K562 (cell line): ENCODE measurements around the gene HMOX2. TPM values are rescaled to one million over a fixed set of nuclear protein-coding genes. Genes with fewer than 3 reads are reported as not detected.

Experiments
- ATF1 ChIP-seq, 2 experiments: fragments of 450-650 bp in 1 of 2; IDR thresholded peaks; 2 replicates each; pipeline ENCODE4 v1.6.1; 2016; ENCODE audit warnings: missing compliant biosample characterization in 1 of 2, missing genetic modification characterization in 1 of 2
- CBFA2T2 ChIP-seq: fragments of 450-650 bp; conservative IDR thresholded peaks from 2 replicates; pipeline ENCODE4 v1.6.1; 2017; ENCODE audit warnings: mild to moderate bottlenecking
- RBM15 ChIP-seq: fragments of 200-400 bp; formaldehyde crosslinking; IDR thresholded peaks from 2 replicates; pipeline ENCODE4 v1.6.1; 2018; ENCODE audit warnings: mild to moderate bottlenecking, low read length, moderate library complexity; ENCODE audit not compliant: insufficient read depth
- ZKSCAN8 ChIP-seq: fragments of 200-800 bp; sonication (Bioruptor generic); IDR thresholded peaks from 2 replicates; pipeline ENCODE4 v1.6.1; 2016; ENCODE audit warnings: missing genetic modification characterization, missing compliant biosample characterization
- ZNF23 ChIP-seq: fragments of 250-450 bp; sonication (Bioruptor Pico); IDR thresholded peaks from 2 replicates; pipeline ENCODE4 v1.4.0; 2020; ENCODE audit warnings: mild to moderate bottlenecking
- polyA plus RNA-seq, 8 experiments: library from polyadenylated mRNA; depleted of rRNA in 4 of 8; stranded (reverse) in 5 of 8; unstranded in 3 of 8; fragments of >200 nt; fragmentation: Nextera tagmentation in 2 of 8; fragmentation: Illumina TruSeq in 1 of 8; extraction: Ambion mirVana in 2 of 8; extraction: Trizol in 1 of 8; gene quantifications; 2 replicates each; pipeline versions ENCODE4 v1.2.1 to v1.2.3, GENCODE V29; 2011 to 2014; ENCODE audit warnings: inconsistent platforms in 1 of 8, missing spikeins in 1 of 8
- total RNA-seq, 7 experiments: library from RNA; depleted of rRNA in 6 of 7; stranded (reverse); fragments of >200 nt in 6 of 7; fragmentation: Illumina TruSeq in 2 of 7; extraction: Trizol in 2 of 7; gene quantifications; 2 replicates each; pipeline versions ENCODE4 v1.2.1 to v1.2.3, GENCODE V29; 2011 to 2021; ENCODE audit warnings: low replicate concordance in 1 of 7
- TF ChIP-seq, protein P1 (sequence below): sonication (generic); formaldehyde crosslinking; IDR thresholded peaks from 2 replicates; pipeline ENCODE4 v1.8.1; 2023; ENCODE audit warnings: mild to moderate bottlenecking, missing genetic modification reagents
- TF ChIP-seq, protein P2 (sequence below): sonication (generic); formaldehyde crosslinking; IDR thresholded peaks from 2 replicates; pipeline ENCODE4 v1.8.1; 2023; ENCODE audit warnings: mild to moderate bottlenecking, missing genetic modification reagents
- TF ChIP-seq, protein P3 (sequence below): sonication (generic); formaldehyde crosslinking; IDR thresholded peaks from 2 replicates; pipeline ENCODE4 v1.8.1; 2023; ENCODE audit warnings: missing genetic modification reagents, mild to moderate bottlenecking, borderline replicate concordance
- TF ChIP-seq, protein P4 (sequence below): fragments of 450-650 bp; formaldehyde crosslinking; IDR thresholded peaks from 2 replicates; pipeline ENCODE4 v1.4.0; 2020; ENCODE audit warnings: mild to moderate bottlenecking, mixed read lengths
- TF ChIP-seq, protein P5 (sequence below): sonication (generic); IDR thresholded peaks from 2 replicates; pipeline ENCODE4 v1.6.1; 2016

The HMOX2 gene
- total and polyA plus RNA-seq, 9 of the 15 experiments (the other 6 are each of a cell fraction or from before 2014, with no cell fraction given) = 26.8 to 87.4 (median 57.4) TPM

DNA sequence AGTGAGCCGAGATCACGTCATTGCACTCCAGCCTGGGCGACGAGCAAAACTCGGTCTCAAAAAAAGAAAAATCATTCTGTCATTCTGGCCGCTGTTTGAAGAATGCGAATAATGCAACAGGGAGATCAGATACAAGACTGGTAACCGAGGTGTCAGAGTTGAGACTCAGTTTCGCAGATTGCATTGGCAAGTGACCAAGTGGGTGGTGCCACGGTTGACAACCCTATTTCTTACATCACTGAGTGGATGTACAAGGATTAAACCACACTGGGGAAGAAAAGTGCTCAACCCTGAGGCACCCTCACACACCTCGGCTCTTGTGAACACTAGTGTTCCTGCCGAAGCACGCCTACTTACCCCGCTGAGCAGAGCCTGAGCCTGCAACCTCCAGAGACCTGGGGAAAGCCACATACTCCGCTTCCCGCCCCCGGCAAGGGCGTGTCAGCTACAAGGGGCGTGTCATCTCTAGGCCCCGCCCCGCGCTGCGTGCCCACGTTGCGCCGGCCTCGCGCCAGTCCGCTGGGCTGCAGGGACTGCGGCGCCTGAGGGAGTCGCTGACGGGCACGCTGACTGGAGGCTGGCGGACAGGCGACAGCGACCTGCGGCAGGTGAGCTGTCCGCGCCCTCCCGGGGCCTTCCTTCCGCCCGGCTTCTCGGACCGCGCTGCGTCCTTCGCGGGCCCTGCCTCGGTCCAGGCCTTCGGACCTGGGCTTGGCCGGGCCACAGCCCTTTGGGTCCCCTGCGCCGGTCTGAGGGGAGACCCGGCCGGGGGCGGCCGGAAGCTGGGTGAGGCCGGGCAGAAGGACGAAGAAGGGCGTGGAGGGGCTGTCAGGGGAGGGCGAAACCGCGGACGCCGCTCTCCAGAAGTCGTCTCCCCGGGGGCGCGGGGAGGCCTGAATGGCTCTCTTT lies at the start of gene HMOX2 (continued):
- TF ChIP-seq, protein P1, sequence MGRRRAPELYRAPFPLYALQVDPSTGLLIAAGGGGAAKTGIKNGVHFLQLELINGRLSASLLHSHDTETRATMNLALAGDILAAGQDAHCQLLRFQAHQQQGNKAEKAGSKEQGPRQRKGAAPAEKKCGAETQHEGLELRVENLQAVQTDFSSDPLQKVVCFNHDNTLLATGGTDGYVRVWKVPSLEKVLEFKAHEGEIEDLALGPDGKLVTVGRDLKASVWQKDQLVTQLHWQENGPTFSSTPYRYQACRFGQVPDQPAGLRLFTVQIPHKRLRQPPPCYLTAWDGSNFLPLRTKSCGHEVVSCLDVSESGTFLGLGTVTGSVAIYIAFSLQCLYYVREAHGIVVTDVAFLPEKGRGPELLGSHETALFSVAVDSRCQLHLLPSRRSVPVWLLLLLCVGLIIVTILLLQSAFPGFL (CRISPR knock-in tag) = no peak
- TF ChIP-seq, protein P2, sequence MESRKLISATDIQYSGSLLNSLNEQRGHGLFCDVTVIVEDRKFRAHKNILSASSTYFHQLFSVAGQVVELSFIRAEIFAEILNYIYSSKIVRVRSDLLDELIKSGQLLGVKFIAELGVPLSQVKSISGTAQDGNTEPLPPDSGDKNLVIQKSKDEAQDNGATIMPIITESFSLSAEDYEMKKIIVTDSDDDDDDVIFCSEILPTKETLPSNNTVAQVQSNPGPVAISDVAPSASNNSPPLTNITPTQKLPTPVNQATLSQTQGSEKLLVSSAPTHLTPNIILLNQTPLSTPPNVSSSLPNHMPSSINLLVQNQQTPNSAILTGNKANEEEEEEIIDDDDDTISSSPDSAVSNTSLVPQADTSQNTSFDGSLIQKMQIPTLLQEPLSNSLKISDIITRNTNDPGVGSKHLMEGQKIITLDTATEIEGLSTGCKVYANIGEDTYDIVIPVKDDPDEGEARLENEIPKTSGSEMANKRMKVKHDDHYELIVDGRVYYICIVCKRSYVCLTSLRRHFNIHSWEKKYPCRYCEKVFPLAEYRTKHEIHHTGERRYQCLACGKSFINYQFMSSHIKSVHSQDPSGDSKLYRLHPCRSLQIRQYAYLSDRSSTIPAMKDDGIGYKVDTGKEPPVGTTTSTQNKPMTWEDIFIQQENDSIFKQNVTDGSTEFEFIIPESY (CRISPR knock-in tag) = peak; percentile 77; the same call in 1 of the 2 replicates
- TF ChIP-seq CBFA2T2 = no peak
- TF ChIP-seq, protein P3, sequence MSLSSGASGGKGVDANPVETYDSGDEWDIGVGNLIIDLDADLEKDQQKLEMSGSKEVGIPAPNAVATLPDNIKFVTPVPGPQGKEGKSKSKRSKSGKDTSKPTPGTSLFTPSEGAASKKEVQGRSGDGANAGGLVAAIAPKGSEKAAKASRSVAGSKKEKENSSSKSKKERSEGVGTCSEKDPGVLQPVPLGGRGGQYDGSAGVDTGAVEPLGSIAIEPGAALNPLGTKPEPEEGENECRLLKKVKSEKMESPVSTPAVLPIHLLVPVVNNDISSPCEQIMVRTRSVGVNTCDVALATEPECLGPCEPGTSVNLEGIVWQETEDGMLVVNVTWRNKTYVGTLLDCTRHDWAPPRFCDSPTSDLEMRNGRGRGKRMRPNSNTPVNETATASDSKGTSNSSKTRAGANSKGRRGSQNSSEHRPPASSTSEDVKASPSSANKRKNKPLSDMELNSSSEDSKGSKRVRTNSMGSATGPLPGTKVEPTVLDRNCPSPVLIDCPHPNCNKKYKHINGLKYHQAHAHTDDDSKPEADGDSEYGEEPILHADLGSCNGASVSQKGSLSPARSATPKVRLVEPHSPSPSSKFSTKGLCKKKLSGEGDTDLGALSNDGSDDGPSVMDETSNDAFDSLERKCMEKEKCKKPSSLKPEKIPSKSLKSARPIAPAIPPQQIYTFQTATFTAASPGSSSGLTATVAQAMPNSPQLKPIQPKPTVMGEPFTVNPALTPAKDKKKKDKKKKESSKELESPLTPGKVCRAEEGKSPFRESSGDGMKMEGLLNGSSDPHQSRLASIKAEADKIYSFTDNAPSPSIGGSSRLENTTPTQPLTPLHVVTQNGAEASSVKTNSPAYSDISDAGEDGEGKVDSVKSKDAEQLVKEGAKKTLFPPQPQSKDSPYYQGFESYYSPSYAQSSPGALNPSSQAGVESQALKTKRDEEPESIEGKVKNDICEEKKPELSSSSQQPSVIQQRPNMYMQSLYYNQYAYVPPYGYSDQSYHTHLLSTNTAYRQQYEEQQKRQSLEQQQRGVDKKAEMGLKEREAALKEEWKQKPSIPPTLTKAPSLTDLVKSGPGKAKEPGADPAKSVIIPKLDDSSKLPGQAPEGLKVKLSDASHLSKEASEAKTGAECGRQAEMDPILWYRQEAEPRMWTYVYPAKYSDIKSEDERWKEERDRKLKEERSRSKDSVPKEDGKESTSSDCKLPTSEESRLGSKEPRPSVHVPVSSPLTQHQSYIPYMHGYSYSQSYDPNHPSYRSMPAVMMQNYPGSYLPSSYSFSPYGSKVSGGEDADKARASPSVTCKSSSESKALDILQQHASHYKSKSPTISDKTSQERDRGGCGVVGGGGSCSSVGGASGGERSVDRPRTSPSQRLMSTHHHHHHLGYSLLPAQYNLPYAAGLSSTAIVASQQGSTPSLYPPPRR (CRISPR knock-in tag) = no peak
- TF ChIP-seq, protein P4, sequence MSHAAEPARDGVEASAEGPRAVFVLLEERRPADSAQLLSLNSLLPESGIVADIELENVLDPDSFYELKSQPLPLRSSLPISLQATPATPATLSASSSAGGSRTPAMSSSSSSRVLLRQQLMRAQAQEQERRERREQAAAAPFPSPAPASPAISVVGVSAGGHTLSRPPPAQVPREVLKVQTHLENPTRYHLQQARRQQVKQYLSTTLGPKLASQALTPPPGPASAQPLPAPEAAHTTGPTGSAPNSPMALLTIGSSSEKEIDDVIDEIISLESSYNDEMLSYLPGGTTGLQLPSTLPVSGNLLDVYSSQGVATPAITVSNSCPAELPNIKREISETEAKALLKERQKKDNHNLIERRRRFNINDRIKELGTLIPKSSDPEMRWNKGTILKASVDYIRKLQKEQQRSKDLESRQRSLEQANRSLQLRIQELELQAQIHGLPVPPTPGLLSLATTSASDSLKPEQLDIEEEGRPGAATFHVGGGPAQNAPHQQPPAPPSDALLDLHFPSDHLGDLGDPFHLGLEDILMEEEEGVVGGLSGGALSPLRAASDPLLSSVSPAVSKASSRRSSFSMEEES (CRISPR knock-in tag) = no peak
- TF ChIP-seq ATF1 (CRISPR knock-in tag; IDR thresholded peaks at IDR 0.05) = peak; percentile 44; the same call in 1 of the 2 replicates
- TF ChIP-seq ATF1 (tag; IDR thresholded peaks at IDR 0.05) = peak; percentile 76
- no peak for TF ChIP-seq ZNF23 (CRISPR knock-in tag)
- TF ChIP-seq, protein P5, sequence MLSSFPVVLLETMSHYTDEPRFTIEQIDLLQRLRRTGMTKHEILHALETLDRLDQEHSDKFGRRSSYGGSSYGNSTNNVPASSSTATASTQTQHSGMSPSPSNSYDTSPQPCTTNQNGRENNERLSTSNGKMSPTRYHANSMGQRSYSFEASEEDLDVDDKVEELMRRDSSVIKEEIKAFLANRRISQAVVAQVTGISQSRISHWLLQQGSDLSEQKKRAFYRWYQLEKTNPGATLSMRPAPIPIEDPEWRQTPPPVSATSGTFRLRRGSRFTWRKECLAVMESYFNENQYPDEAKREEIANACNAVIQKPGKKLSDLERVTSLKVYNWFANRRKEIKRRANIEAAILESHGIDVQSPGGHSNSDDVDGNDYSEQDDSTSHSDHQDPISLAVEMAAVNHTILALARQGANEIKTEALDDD = peak; percentile 40; the same call in 1 of the 2 replicates
- TF ChIP-seq RBM15 = no peak
- no peak for TF ChIP-seq ZKSCAN8
